GM23248 (cell line): ENCODE measurements around the gene NDUFB10. TPM values are rescaled to one million over a fixed set of nuclear protein-coding genes. Genes with fewer than 3 reads are reported as not detected.

Experiments used
- DNase-seq: peaks from one replicate; pipeline ENCODE4 v3.0.0-alpha.2; 2015
- H2AFZ ChIP-seq: fragments of 200-600 bp; sonication (generic); 2 replicates; pipeline ENCODE4 v1.6.1; 2016; ENCODE audit warnings: antibody characterized with exemption
- H3F3A ChIP-seq: fragments of 200-600 bp; sonication (generic); 2 replicates; pipeline ENCODE4 v1.6.1; 2016; ENCODE audit warnings: mild to moderate bottlenecking, antibody characterized with exemption, mixed run types; ENCODE audit not compliant: insufficient read depth
- H3K27ac ChIP-seq: fragments of 200-600 bp; sonication (generic); 2 replicates; pipeline ENCODE4 v1.5.1; 2016; ENCODE audit warnings: mild to moderate bottlenecking
- H3K27me3 ChIP-seq: fragments of 200-600 bp; sonication (generic); replicated peaks from 2 replicates; pipeline ENCODE4 v1.6.1; 2016; ENCODE audit warnings: mild to moderate bottlenecking; ENCODE audit not compliant: insufficient read depth
- H3K36me3 ChIP-seq: fragments of 200-600 bp; sonication (generic); 2 replicates; pipeline ENCODE4 v1.6.1; 2016; ENCODE audit warnings: low read depth, mild to moderate bottlenecking
- H3K4me1 ChIP-seq: fragments of 200-600 bp; sonication (generic); 2 replicates; pipeline ENCODE4 v1.6.1; 2016; ENCODE audit warnings: mild to moderate bottlenecking; ENCODE audit not compliant: insufficient read depth
- H3K4me2 ChIP-seq: fragments of 200-600 bp; sonication (generic); one replicate; pipeline ENCODE4 v1.6.1; 2016; ENCODE audit warnings: mild to moderate bottlenecking; ENCODE audit not compliant: unreplicated experiment
- H3K4me3 ChIP-seq: fragments of 200-600 bp; sonication (generic); 2 replicates; pipeline ENCODE4 v1.5.1; 2016; ENCODE audit warnings: mild to moderate bottlenecking
- H3K79me2 ChIP-seq: fragments of 200-600 bp; sonication (generic); 2 replicates; pipeline ENCODE4 v1.6.1; 2016; ENCODE audit warnings: mild to moderate bottlenecking; ENCODE audit not compliant: insufficient read depth
- H3K9ac ChIP-seq: fragments of 200-600 bp; sonication (generic); 2 replicates; pipeline ENCODE4 v1.6.1; 2016; ENCODE audit warnings: mild to moderate bottlenecking
- H3K9me2 ChIP-seq: fragments of 200-600 bp; sonication (generic); 2 replicates; pipeline ENCODE4 v1.6.1; 2016; ENCODE audit warnings: mixed run types, mild to moderate bottlenecking, moderate library complexity; ENCODE audit not compliant: insufficient read depth
- H3K9me3 ChIP-seq: fragments of 200-600 bp; sonication (generic); one replicate; pipeline ENCODE4 v1.6.1; 2017; ENCODE audit warnings: low read depth
- H4K20me1 ChIP-seq: fragments of 200-600 bp; sonication (generic); 2 replicates; pipeline ENCODE4 v1.6.0; 2016; ENCODE audit not compliant: insufficient read depth
- EZH2 ChIP-seq: fragments of 200-600 bp; sonication (generic); IDR thresholded peaks from 2 replicates; pipeline ENCODE4 v1.6.1; 2018; ENCODE audit warnings: antibody characterized with exemption, mild to moderate bottlenecking; ENCODE audit not compliant: insufficient read depth, poor library complexity, severe bottlenecking
- EZH2phosphoT487 ChIP-seq: fragments of 200-600 bp; sonication (generic); IDR thresholded peaks from 2 replicates; pipeline ENCODE4 v1.6.1; 2018; ENCODE audit warnings: antibody characterized with exemption, moderate library complexity, mild to moderate bottlenecking, low read depth; ENCODE audit not compliant: insufficient read depth
- WGBS, 2 experiments: methylation state at CpG; one replicate each; pipeline ENCODE4 v1.1.6; 2015 to 2017; ENCODE audit warnings: low lambda C conversion rate in 2 of 2, low coverage in 1 of 2; ENCODE audit errors: missing lambda C conversion rate in 2 of 2; 5-methylcytosine and 5-hydroxymethylcytosine counted together
- in situ Hi-C: fragments of 300-500 bp; cut with MboI; formaldehyde crosslinking; loops from 2 replicates; pipeline ENCODE4 v1.15.0; 2020
- polyA plus RNA-seq: library from polyadenylated mRNA; unstranded; fragments of >200 nt; fragmentation: Nextera tagmentation; extraction: Ambion mirVana; gene quantifications from 2 replicates; pipeline ENCODE4 v1.2.1, GENCODE V29; 2016
- total RNA-seq: library from RNA; depleted of rRNA; stranded (reverse); fragments of >200 nt; shearing (Covaris generic); gene quantifications from 2 replicates; pipeline ENCODE4 v1.2.3, GENCODE V29; 2014

Gene NDUFB10
- total and polyA plus RNA-seq, 2 experiments from 2014 or later: 136 to 266 TPM

GRCh38 chr16:1929578-1930337 lies 29.6 kb upstream of the NDUFB10 start:
- Histone ChIP-seq H3K9me3 (no peaks in the 10 kb centered on the region), H3K9me2 (no peaks in the 10 kb centered on the region), H3K4me1 (no peaks in the 10 kb centered on the region), H2AFZ (peak overlapping the region; percentile 95), H3K27me3 (no peaks in the 10 kb centered on the region), H3K9ac (peak overlapping the region; percentile 84), H3F3A (no peaks in the 10 kb centered on the region), H3K4me3 (peak overlapping the region; percentile 71), H4K20me1 (no peaks in the 10 kb centered on the region), H3K4me2 (peak overlapping the region; percentile 74), H3K36me3 (no peaks in the 10 kb centered on the region), H3K27ac (no peak overlapping the region), H3K79me2 (no peaks in the 10 kb centered on the region)
- peak; percentile 94 for DNase-seq
- TF ChIP-seq EZH2 (no peak), EZH2phosphoT487 (no peak)
- WGBS, 2 experiments: 13 to 17% methylated on average over 43 to 46 of the region's 70 CpGs
- in situ Hi-C loops: no loop called here

GRCh38 chr16:1930338-1930720 lies 29.0 kb upstream of the NDUFB10 start:
- H3K4me2 ChIP-seq: no peak overlapping the region
- H3K9me2 ChIP-seq: no peaks in the 10 kb centered on the region
- no peak for DNase-seq
- H4K20me1 ChIP-seq: no peaks in the 10 kb centered on the region
- no peaks in the 10 kb centered on the region for H3F3A ChIP-seq
- WGBS, 2 experiments: 53 to 72% methylated on average over 6 to 10 of the region's 10 CpGs
- TF ChIP-seq EZH2phosphoT487 (no peak), EZH2 (no peak)
- no peak overlapping the region for H3K4me3 ChIP-seq
- in situ Hi-C loops: no loop called here
- no peaks in the 10 kb centered on the region for H3K36me3 ChIP-seq
- no peak overlapping the region for H3K9ac ChIP-seq
- H2AFZ ChIP-seq: no peak overlapping the region
- H3K9me3 ChIP-seq: no peaks in the 10 kb centered on the region
- no peaks in the 10 kb centered on the region for H3K27me3 ChIP-seq
- no peaks in the 10 kb centered on the region for H3K79me2 ChIP-seq
- no peaks in the 10 kb centered on the region for H3K4me1 ChIP-seq
- H3K27ac ChIP-seq: no peak overlapping the region

GRCh38 chr16:1932050-1933028 lies 27.0 kb upstream of the NDUFB10 start:
- Histone ChIP-seq H2AFZ (no peak overlapping the region), H3K27me3 (no peaks in the 10 kb centered on the region), H3F3A (no peaks in the 10 kb centered on the region), H3K9me3 (no peaks in the 10 kb centered on the region), H3K79me2 (no peaks in the 10 kb centered on the region), H3K4me2 (no peak overlapping the region), H3K4me3 (no peak overlapping the region), H4K20me1 (no peaks in the 10 kb centered on the region), H3K27ac (no peak overlapping the region), H3K4me1 (no peaks in the 10 kb centered on the region), H3K9me2 (no peaks in the 10 kb centered on the region), H3K9ac (no peak overlapping the region), H3K36me3 (no peaks in the 10 kb centered on the region)
- WGBS, 2 experiments: 70 to 72% methylated on average over 19 of the region's 19 CpGs
- TF ChIP-seq EZH2phosphoT487 (no peak), EZH2 (no peak)
- DNase-seq: no peak
- in situ Hi-C loops: no loop called here

- TF ChIP-seq EZH2phosphoT487 (no peak), EZH2 (no peak)
- H3K4me1 ChIP-seq: no peaks in the 10 kb centered on the region
- no peak overlapping the region for H3K27ac ChIP-seq
- H2AFZ ChIP-seq: no peak overlapping the region
- H3K9me2 ChIP-seq: no peaks in the 10 kb centered on the region
- in situ Hi-C loops: no loop called here
- H3F3A ChIP-seq: no peaks in the 10 kb centered on the region
- no peak overlapping the region for H3K4me2 ChIP-seq
- DNase-seq: no peak
- H4K20me1 ChIP-seq: no peaks in the 10 kb centered on the region
- 50 to 57% methylated on average over 23 of the region's 23 CpGs for WGBS, 2 experiments
- H3K36me3 ChIP-seq: no peaks in the 10 kb centered on the region; the same call in 1 of the 2 replicates
- H3K79me2 ChIP-seq: no peaks in the 10 kb centered on the region
- H3K9me3 ChIP-seq: no peaks in the 10 kb centered on the region
- no peak overlapping the region for H3K9ac ChIP-seq
- H3K4me3 ChIP-seq: no peak overlapping the region
- H3K27me3 ChIP-seq: no peaks in the 10 kb centered on the region
These were observed 26.2 kb upstream of the NDUFB10 start for GRCh38 chr16:1933097-1933661.
